Hepatocyte (in vitro differentiated cells): ENCODE results near the gene MED13L. TPM values are rescaled to one million over a fixed set of nuclear protein-coding genes. Genes with fewer than 3 reads are reported as not detected.

Experiments
- DNase-seq: peaks from one replicate; pipeline ENCODE4 v3.0.0-alpha.2; 2016; ENCODE audit warnings: low spot score
- H2AFZ ChIP-seq: fragments of 200-600 bp; sonication (generic); 2 replicates; pipeline ENCODE4 v1.6.0; 2016; ENCODE audit warnings: antibody characterized with exemption, mild to moderate bottlenecking
- H3K27ac ChIP-seq: fragments of 200-600 bp; sonication (generic); 2 replicates; pipeline ENCODE4 v1.5.1; 2016; ENCODE audit warnings: mild to moderate bottlenecking
- H3K27me3 ChIP-seq: fragments of 200-600 bp; sonication (generic); 2 replicates; pipeline ENCODE4 v1.6.1; 2016
- H3K36me3 ChIP-seq: fragments of 200-600 bp; sonication (generic); replicated peaks from 2 replicates; pipeline ENCODE4 v1.5.1; 2016; ENCODE audit warnings: low read depth; ENCODE audit not compliant: insufficient read depth
- H3K4me1 ChIP-seq: fragments of 200-600 bp; sonication (generic); 2 replicates; pipeline ENCODE4 v1.5.1; 2016; ENCODE audit warnings: mild to moderate bottlenecking, moderate library complexity; ENCODE audit not compliant: insufficient read depth
- H3K4me2 ChIP-seq: fragments of 200-600 bp; sonication (generic); 2 replicates; pipeline ENCODE4 v1.6.0; 2016
- H3K4me3 ChIP-seq: fragments of 200-600 bp; sonication (generic); 2 replicates; pipeline ENCODE4 v1.5.1; 2016; ENCODE audit warnings: mild to moderate bottlenecking
- H3K79me2 ChIP-seq: fragments of 200-600 bp; sonication (generic); 2 replicates; pipeline ENCODE4 v1.6.0; 2017; ENCODE audit warnings: mild to moderate bottlenecking
- H3K9me2 ChIP-seq: fragments of 200-600 bp; sonication (generic); replicated peaks from 2 replicates; pipeline ENCODE4 v1.6.0; 2017; ENCODE audit warnings: mild to moderate bottlenecking; ENCODE audit not compliant: insufficient read depth
- H3K9me3 ChIP-seq: fragments of 200-600 bp; sonication (generic); 2 replicates; pipeline ENCODE4 v1.5.1; 2016; ENCODE audit warnings: low read depth, mild to moderate bottlenecking
- H4K20me1 ChIP-seq: fragments of 200-600 bp; sonication (generic); 2 replicates; pipeline ENCODE4 v1.6.0; 2016; ENCODE audit warnings: mild to moderate bottlenecking; ENCODE audit not compliant: insufficient read depth, poor library complexity, severe bottlenecking
- EZH2 ChIP-seq: fragments of 200-600 bp; sonication (generic); IDR thresholded peaks from 2 replicates; pipeline ENCODE4 v1.6.1; 2016; ENCODE audit warnings: antibody characterized with exemption, mild to moderate bottlenecking, borderline replicate concordance
- EZH2phosphoT487 ChIP-seq: fragments of 200-600 bp; sonication (generic); IDR thresholded peaks from one replicate; pipeline ENCODE4 v1.6.1; 2018; ENCODE audit warnings: antibody characterized with exemption, mild to moderate bottlenecking, low read depth, moderate library complexity; ENCODE audit not compliant: unreplicated experiment, severe bottlenecking
- WGBS: methylation state at CpG from one replicate; pipeline ENCODE4 v1.1.6; 2016; ENCODE audit warnings: low lambda C conversion rate; ENCODE audit errors: missing lambda C conversion rate; 5-methylcytosine and 5-hydroxymethylcytosine counted together
- polyA plus RNA-seq: library from polyadenylated mRNA; unstranded; fragments of >200 nt; fragmentation: Nextera tagmentation; extraction: Ambion mirVana; gene quantifications from 2 replicates; pipeline ENCODE4 v1.2.1, GENCODE V29; 2016
- total RNA-seq: library from RNA; depleted of rRNA; stranded (reverse); fragments of >200 nt; gene quantifications from 2 replicates; pipeline ENCODE4 v1.2.3, GENCODE V29; 2014
- TF ChIP-seq, protein P1 (sequence below): fragments of 200-600 bp; sonication (generic); IDR thresholded peaks from 2 replicates; pipeline ENCODE4 v1.5.1; 2016; ENCODE audit warnings: antibody characterized with exemption, mild to moderate bottlenecking; ENCODE audit not compliant: poor library complexity

MED13L gene
- total and polyA plus RNA-seq, 2 experiments from 2014 or later: 23.7 to 135 TPM

DNA sequence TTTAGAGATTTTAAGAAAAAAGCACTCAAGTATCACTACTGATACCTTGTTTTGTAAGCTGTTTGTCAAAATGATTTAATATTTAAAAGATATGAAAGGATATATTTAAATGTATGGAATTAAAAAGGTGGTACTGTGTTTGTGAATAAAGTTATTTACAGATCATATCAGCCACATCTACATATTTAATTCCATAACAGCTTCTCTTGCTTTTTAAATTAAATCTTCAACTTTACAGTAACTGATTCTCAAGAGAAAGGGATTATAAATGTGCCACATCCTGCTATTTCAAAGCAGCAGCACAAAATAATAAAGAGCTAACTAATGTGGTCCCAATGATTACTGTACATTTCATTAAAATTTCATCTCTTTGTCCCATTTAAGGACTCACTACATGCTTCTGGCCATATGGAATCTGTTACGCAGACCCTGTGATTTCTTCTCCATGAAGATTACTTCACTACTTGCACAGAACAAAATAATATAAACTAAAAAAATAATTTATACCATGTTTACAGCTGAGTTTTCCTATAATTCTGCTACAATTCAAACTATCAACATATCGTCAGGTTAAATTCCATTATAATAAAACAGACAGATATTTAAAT is 117.8 kb downstream of the MED13L start:
- Histone ChIP-seq H3K4me2 (peak overlapping the region; percentile 18), H3K4me3 (no peak overlapping the region), H3K79me2 (peaks cover 100% of the 10 kb centered on the region), H2AFZ (no peak overlapping the region), H3K9me3 (no peaks in the 10 kb centered on the region), H3K36me3 (no peaks in the 10 kb centered on the region), H4K20me1 (peaks cover 98% of the 10 kb centered on the region), H3K27me3 (no peaks in the 10 kb centered on the region), H3K4me1 (peaks cover 43% of the 10 kb centered on the region), H3K27ac (no peak overlapping the region), H3K9me2 (no peaks in the 10 kb centered on the region)
- DNase-seq: no peak
- 68% methylated on average over 2 of the region's 2 CpGs for WGBS
- TF ChIP-seq, protein P1, sequence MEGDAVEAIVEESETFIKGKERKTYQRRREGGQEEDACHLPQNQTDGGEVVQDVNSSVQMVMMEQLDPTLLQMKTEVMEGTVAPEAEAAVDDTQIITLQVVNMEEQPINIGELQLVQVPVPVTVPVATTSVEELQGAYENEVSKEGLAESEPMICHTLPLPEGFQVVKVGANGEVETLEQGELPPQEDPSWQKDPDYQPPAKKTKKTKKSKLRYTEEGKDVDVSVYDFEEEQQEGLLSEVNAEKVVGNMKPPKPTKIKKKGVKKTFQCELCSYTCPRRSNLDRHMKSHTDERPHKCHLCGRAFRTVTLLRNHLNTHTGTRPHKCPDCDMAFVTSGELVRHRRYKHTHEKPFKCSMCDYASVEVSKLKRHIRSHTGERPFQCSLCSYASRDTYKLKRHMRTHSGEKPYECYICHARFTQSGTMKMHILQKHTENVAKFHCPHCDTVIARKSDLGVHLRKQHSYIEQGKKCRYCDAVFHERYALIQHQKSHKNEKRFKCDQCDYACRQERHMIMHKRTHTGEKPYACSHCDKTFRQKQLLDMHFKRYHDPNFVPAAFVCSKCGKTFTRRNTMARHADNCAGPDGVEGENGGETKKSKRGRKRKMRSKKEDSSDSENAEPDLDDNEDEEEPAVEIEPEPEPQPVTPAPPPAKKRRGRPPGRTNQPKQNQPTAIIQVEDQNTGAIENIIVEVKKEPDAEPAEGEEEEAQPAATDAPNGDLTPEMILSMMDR: no peak
- no peak for TF ChIP-seq EZH2
- no peak for TF ChIP-seq EZH2phosphoT487

DNA sequence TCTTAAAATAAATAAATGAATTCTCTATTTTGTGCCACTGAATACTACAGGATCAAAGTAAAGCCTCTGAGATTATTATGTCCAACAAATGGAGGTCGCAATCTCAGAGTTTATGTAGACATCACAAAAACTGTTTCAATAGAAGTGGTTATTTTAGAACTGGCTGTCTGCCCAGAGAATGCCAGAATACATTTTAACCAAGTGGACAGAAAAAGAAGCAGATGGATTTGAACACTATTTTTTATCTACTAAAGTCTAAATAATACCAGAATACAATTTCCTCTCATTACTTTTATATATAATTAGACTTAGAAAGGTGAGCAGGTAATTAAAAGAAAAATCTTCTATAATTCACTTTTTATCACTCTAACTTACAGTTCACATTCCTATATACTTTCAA is 118.3 kb downstream of the MED13L start:
- no peak overlapping the region for H3K27ac ChIP-seq
- H3K27me3 ChIP-seq: no peaks in the 10 kb centered on the region
- H3K9me2 ChIP-seq: no peaks in the 10 kb centered on the region
- DNase-seq: peak; percentile 25
- TF ChIP-seq EZH2 (no peak), EZH2phosphoT487 (no peak)
- TF ChIP-seq, protein P1: no peak
- peaks cover 38% of the 10 kb centered on the region for H3K4me1 ChIP-seq
- no peak overlapping the region for H2AFZ ChIP-seq
- H4K20me1 ChIP-seq: peaks cover 98% of the 10 kb centered on the region
- WGBS: 40% methylated on average over 1 of the region's 1 CpG
- peaks cover 100% of the 10 kb centered on the region for H3K79me2 ChIP-seq
- H3K4me2 ChIP-seq: peak overlapping the region; percentile 18
- no peaks in the 10 kb centered on the region for H3K9me3 ChIP-seq
- H3K36me3 ChIP-seq: no peaks in the 10 kb centered on the region
- H3K4me3 ChIP-seq: no peak overlapping the region

DNA sequence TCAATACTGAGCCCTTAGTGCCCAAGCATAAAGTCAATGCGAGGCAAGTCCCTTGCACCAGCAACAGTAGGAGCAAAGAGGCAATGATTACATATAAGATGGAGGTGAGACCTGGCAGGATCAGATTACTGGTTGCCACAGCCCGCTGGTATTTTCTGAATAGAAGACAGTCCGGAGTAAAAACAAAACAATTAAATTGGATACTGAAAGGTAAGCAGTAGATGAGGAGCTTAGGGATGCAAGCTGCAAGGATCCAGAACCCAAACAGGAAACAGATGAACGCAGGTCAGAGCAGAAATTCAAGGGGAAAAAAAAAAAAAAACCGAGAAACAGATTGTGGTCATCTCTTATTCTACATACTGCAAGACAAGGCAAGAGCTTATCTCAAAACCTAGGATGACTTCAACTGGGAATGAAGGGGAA is 119.6 kb downstream of the MED13L start:
- DNase-seq: no peak
- no peaks in the 10 kb centered on the region for H3K9me2 ChIP-seq
- peaks cover 99% of the 10 kb centered on the region for H4K20me1 ChIP-seq
- H3K27me3 ChIP-seq: no peaks in the 10 kb centered on the region
- 54% methylated on average over 5 of the region's 5 CpGs for WGBS
- H3K27ac ChIP-seq: no peak overlapping the region
- no peak overlapping the region for H3K4me3 ChIP-seq
- H3K9me3 ChIP-seq: no peaks in the 10 kb centered on the region
- no peak overlapping the region for H3K4me2 ChIP-seq
- H2AFZ ChIP-seq: no peak overlapping the region
- no peaks in the 10 kb centered on the region for H3K36me3 ChIP-seq
- peaks cover 100% of the 10 kb centered on the region for H3K79me2 ChIP-seq
- peaks cover 45% of the 10 kb centered on the region for H3K4me1 ChIP-seq
- TF ChIP-seq EZH2 (no peak), EZH2phosphoT487 (no peak)
- TF ChIP-seq, protein P1: no peak

DNA sequence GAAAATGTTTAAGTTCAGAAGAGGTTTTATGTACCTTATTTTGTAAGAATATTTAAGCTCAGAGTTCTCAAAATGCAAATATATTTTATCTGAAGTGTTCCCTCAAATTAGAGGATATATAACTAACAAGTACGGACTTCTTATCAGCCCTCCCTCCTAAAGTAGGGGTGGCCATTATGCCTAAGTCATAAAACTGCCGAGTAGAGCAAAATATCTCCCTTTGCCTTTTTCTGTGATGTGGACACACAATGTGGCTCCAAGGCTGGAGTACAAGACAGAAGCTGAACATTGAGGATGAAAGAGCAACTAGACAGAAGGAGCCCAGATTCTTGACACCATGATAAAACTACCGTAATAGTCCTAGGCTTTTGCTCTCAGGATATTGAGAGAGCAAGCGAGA is 120.9 kb downstream of the MED13L start:
- Histone ChIP-seq H3K4me2 (no peak overlapping the region), H3K4me3 (no peak overlapping the region), H3K9me2 (no peaks in the 10 kb centered on the region), H3K27me3 (no peaks in the 10 kb centered on the region), H4K20me1 (peaks cover 98% of the 10 kb centered on the region), H2AFZ (no peak overlapping the region), H3K9me3 (no peaks in the 10 kb centered on the region), H3K79me2 (peaks cover 100% of the 10 kb centered on the region), H3K36me3 (no peaks in the 10 kb centered on the region), H3K27ac (no peak overlapping the region), H3K4me1 (peaks cover 49% of the 10 kb centered on the region)
- DNase-seq: no peak
- WGBS: 75% methylated on average over 4 of the region's 4 CpGs
- TF ChIP-seq EZH2phosphoT487 (no peak), EZH2 (no peak)
- TF ChIP-seq, protein P1: no peak
